H1 (cell line): ENCODE measurements around the gene GPR15LG. TPM values are rescaled to one million over a fixed set of nuclear protein-coding genes. Genes with fewer than 3 reads are reported as not detected.

Experiments used
- EGR1 ChIP-seq: IDR thresholded peaks from 2 replicates; pipeline ENCODE4 v1.6.1; 2011; ENCODE audit warnings: low read depth, low read length, borderline replicate concordance
- RFX5 ChIP-seq: IDR thresholded peaks from 2 replicates; pipeline ENCODE4 v1.6.1; 2011; ENCODE audit warnings: low read depth, low read length, improper control_type of control experiment, borderline replicate concordance
- RXRA ChIP-seq: IDR thresholded peaks from 2 replicates; pipeline ENCODE4 v1.6.1; 2011; ENCODE audit warnings: low read depth, mild to moderate bottlenecking, low read length, moderate library complexity; ENCODE audit not compliant: insufficient read depth
- SP2 ChIP-seq: IDR thresholded peaks from 2 replicates; pipeline ENCODE4 v1.6.1; 2012; ENCODE audit warnings: mild to moderate bottlenecking, low read length, inconsistent platforms
- polyA plus RNA-seq, 7 experiments: library from polyadenylated mRNA; depleted of rRNA in 3 of 7; stranded (reverse) in 5 of 7; unstranded in 2 of 7; fragments of >200 nt in 5 of 7; fragments of 200-250 nt in 2 of 7; gene quantifications; 1 replicate in 5 of 7; 2 replicates in 1 of 7; 4 replicates in 1 of 7; pipeline versions ENCODE4 v1.2.1 to v1.2.3, GENCODE V29; 2011 to 2013; ENCODE audit warnings: missing spikeins in 2 of 7, mixed read lengths in 2 of 7
- total RNA-seq: library from RNA; stranded (reverse); fragmentation: NEBNext Ultra II Directional; extraction: Animal tissue kit (Norgen Biotek cat#: 25700); gene quantifications from 2 replicates; pipeline ENCODE4 v1.2.1, GENCODE V29; 2021

The GPR15LG gene
- total and polyA plus RNA-seq, 2 of the 8 experiments (the other 6 are each of a cell fraction or from before 2014, with no cell fraction given), result not detected

DNA sequence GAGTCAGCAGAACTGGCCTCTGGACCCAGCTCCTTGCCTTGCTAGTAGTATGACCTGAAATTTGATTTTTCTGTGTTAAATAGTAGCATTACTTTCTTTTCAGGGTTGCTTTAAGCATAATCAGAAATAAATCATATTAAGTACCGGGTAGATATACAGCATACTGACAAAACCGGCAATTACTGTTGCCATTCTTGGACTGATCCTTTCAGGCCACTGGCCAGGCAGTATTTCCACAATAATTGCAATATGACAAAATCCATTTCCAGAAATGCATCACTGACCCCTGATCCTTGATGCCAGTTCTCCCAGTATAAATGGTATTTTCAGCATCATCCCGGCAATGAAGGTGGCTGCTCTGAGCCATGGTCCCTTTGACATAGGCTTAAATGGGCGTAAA, 60.9 kb downstream of the GPR15LG start (continued):
- TF ChIP-seq RFX5, result no peak
- no peak for TF ChIP-seq SP2
- TF ChIP-seq RXRA, result no peak
- TF ChIP-seq EGR1, result no peak

Other genes starting within 250 kb of the GPR15LG start
- gene GHITM, start 34.3 kb upstream of the GPR15LG start, total RNA-seq, result 87.8 and 97.0 TPM in 2 replicates
- gene GHITM, start 34.3 kb upstream of the GPR15LG start, polyA plus RNA-seq (2011; rRNA removed), result 55.0 and 86.2 TPM in 2 replicates
- 8.7 and 10.5 TPM in 2 replicates for gene CDHR1, start 20.7 kb downstream of the GPR15LG start, total RNA-seq
- gene CDHR1, start 20.7 kb downstream of the GPR15LG start, polyA plus RNA-seq (2011; rRNA removed), result 3.9 and 5.6 TPM in 2 replicates
- not detected in 2 replicates for gene LRIT2, start 51.7 kb downstream of the GPR15LG start, total RNA-seq
- gene LRIT2, start 51.7 kb downstream of the GPR15LG start, polyA plus RNA-seq (2011; rRNA removed), result not detected in 2 replicates
- gene LRIT1, start 67.7 kb downstream of the GPR15LG start, total RNA-seq, result not detected in 2 replicates
- 0.03 and 0.09 TPM in 2 replicates for gene LRIT1, start 67.7 kb downstream of the GPR15LG start, polyA plus RNA-seq (2011; rRNA removed)
- not detected in 2 replicates for gene RGR, start 71.3 kb downstream of the GPR15LG start, total RNA-seq
- gene RGR, start 71.3 kb downstream of the GPR15LG start, polyA plus RNA-seq (2011; rRNA removed), result not detected in 2 replicates
- 30.5 and 32.4 TPM in 2 replicates for gene CCSER2, start 154.8 kb downstream of the GPR15LG start, total RNA-seq
- 2.7 and 6.9 TPM in 2 replicates for gene CCSER2, start 154.8 kb downstream of the GPR15LG start, polyA plus RNA-seq (2011; rRNA removed)